ENCODE results near the gene COA4. TPM values are rescaled to one million over a fixed set of nuclear protein-coding genes. Genes with fewer than 3 reads are reported as not detected.
A peak's percentile ranks its signal among the peaks of the same experiment; 100 is the strongest.
"Not testable (repeated sequence)": the region's sequence is repeated elsewhere in the genome, so short reads cannot be mapped to it uniquely, and the experiment has no call there.

The COA4 gene
- total and polyA plus RNA-seq, 2 donors, result 34.0 to 70.9 TPM

- not testable (repeated sequence) for H3K4me1 ChIP-seq (ENCODE audit: insufficient read depth); H3K4me3 ChIP-seq (ENCODE audit: low read depth, low read length); DNase-seq (ENCODE audit: extremely low spot score); H3K36me3 ChIP-seq (ENCODE audit: insufficient read depth); H3K27ac ChIP-seq (ENCODE audit: low read depth)
- 87% methylated on average over 10 of the region's 10 CpGs for WGBS
Observed at GRCh38 chr11:73880449-73880848, 3.8 kb upstream of the COA4 start.

GRCh38 chr11:73878771-73879170 is 2.1 kb upstream of the COA4 start:
- Histone ChIP-seq H3K36me3 (ENCODE audit: insufficient read depth) (no peaks in the 10 kb centered on the region), H3K4me3 (ENCODE audit: low read depth, low read length) (no peak overlapping the region), H3K4me1 (ENCODE audit: insufficient read depth) (peaks cover 3% of the 10 kb centered on the region), H3K27ac (ENCODE audit: low read depth) (no peak overlapping the region)
- WGBS, result 72% methylated on average over 1 of the region's 1 CpG
- no peak for DNase-seq (ENCODE audit: extremely low spot score)

DNA sequence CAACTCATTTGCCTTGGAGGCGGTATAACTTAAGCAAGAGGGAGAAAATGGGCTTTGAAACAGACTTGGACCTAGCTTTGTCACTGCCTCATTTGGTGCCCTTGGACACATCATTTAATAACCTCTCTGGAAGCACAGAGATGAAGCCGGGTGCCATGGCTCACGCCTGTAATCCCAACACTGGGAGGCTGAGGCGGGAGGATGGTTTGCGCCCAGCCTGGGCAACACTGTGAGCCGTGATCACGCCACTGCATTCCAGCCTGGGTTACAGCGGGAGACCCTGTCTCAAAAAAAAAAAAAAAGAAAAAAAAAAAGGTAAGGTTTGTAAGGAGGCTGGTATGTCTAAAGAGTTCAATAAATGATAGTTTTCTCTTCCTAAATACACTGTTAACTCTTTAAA is 806 bp downstream of the COA4 start:
- DNase-seq (ENCODE audit: extremely low spot score), result no peak
- no peaks in the 10 kb centered on the region for H3K36me3 ChIP-seq (ENCODE audit: insufficient read depth)
- H3K27ac ChIP-seq (ENCODE audit: low read depth), result no peak overlapping the region
- H3K4me3 ChIP-seq (ENCODE audit: low read depth, low read length), result peak overlapping the region; percentile 73
- 34% methylated on average over 8 of the region's 8 CpGs for WGBS
- peaks cover 3% of the 10 kb centered on the region for H3K4me1 ChIP-seq (ENCODE audit: insufficient read depth)

GRCh38 chr11:73875380-73875779 is 1.3 kb downstream of the COA4 start:
- H3K36me3 ChIP-seq (ENCODE audit: insufficient read depth), result no peaks in the 10 kb centered on the region
- no peak overlapping the region for H3K27ac ChIP-seq (ENCODE audit: low read depth)
- H3K4me1 ChIP-seq (ENCODE audit: insufficient read depth), result peaks cover 3% of the 10 kb centered on the region
- no peak for DNase-seq (ENCODE audit: extremely low spot score)
- H3K4me3 ChIP-seq (ENCODE audit: low read depth, low read length), result no peak overlapping the region
- WGBS, result 89% methylated on average over 1 of the region's 1 CpG

DNA sequence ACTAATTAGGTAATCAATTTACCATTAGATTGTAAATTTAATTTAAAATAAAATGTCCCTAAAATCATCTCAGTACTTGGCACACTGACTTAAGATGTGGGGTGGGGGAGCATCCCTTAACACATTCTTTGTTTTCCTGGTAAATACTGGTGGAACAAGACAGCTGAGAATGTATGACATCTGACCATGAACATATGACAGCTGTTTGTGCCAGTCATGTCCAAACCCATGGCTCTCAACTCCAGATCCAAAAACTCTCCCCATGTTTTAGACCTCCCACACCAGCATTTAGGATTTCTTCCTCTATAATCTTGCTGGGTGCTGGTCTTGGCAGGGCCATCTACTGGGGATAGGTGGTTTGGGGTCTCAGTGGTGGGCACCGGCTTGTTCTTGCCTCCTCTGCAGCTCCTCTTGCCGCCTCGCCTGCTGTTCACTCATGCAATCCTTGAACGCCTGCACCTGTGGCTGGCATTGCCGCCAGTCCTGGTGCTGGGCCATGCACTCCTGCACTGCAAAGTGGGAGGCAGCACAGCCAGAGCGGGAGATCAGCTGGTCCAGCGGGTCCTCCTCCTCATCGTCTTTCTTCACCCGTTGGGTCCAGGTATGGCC is 3.8 kb downstream of the COA4 start:
- peaks cover 3% of the 10 kb centered on the region for H3K4me1 ChIP-seq (ENCODE audit: insufficient read depth)
- no peaks in the 10 kb centered on the region for H3K36me3 ChIP-seq (ENCODE audit: insufficient read depth)
- no peak for DNase-seq (ENCODE audit: extremely low spot score)
- 95% methylated on average over 9 of the region's 9 CpGs for WGBS
- no peak overlapping the region for H3K4me3 ChIP-seq (ENCODE audit: low read depth, low read length)
- H3K27ac ChIP-seq (ENCODE audit: low read depth), result no peak overlapping the region

GRCh38 chr11:73870261-73870660 is 6.4 kb downstream of the COA4 start:
- DNase-seq (ENCODE audit: extremely low spot score), result no peak
- H3K27ac ChIP-seq (ENCODE audit: low read depth), result no peak overlapping the region
- 85% methylated on average over 3 of the region's 3 CpGs for WGBS
- no peaks in the 10 kb centered on the region for H3K36me3 ChIP-seq (ENCODE audit: insufficient read depth)
- H3K4me1 ChIP-seq (ENCODE audit: insufficient read depth), result no peaks in the 10 kb centered on the region
- H3K4me3 ChIP-seq (ENCODE audit: low read depth, low read length), result no peak overlapping the region

DNA sequence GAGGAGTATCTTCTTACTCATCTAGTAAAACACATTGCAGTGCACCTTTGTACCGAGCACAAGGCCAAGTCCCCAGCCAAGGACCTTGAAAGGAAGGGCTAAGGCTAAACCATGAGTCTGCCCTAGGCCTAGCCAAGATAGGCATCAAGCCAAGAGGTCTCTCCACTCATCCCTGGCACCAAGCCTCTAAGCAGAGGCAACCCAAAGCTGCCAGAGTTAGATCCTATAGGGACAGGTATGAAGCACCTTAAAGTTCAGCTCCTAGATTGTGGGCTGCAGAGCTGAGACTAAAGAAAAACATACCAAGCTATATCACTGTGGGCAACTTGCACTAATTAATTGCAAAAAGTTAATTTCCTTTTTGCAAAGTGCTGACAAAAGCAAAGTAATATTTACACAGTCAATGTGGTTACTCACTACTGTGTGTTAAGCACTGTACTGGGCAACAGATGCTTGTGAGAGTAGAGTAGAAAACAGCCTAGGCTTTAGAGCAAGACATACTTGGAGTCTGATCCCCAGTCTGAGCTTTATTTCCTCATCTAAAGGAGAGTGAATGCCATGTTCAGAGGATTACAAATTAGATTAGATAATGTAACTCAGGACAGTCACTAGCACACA is 7.2 kb downstream of the COA4 start:
- Histone ChIP-seq H3K4me3 (ENCODE audit: low read depth, low read length) (no peak overlapping the region), H3K36me3 (ENCODE audit: insufficient read depth) (peaks cover 3% of the 10 kb centered on the region), H3K4me1 (ENCODE audit: insufficient read depth) (no peaks in the 10 kb centered on the region), H3K27ac (ENCODE audit: low read depth) (no peak overlapping the region)
- no peak for DNase-seq (ENCODE audit: extremely low spot score)
- 37% methylated on average over 1 of the region's 1 CpG for WGBS

DNA sequence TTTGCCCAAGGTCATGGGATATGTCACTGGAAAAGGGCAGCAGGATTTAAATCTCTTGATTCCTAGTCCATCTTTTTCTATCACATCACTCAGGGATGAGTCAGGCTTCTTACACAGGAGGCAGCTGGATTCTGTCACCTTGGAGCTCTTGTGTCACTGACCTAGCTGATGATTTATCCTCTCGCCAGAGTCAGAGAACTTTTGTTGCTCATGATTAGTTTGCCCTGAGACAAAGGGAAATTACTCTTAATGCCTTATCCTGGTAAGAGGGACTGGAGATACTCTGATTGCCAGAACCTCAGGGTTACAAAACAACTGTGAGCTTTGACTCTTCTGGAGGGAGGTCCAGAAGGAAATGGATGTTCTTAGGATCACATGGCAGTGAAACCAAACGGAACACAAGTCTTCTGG is 10.1 kb downstream of the COA4 start:
- no peak for DNase-seq (ENCODE audit: extremely low spot score)
- 43% methylated on average over 2 of the region's 2 CpGs for WGBS
- Histone ChIP-seq H3K4me1 (ENCODE audit: insufficient read depth) (no peaks in the 10 kb centered on the region), H3K27ac (ENCODE audit: low read depth) (no peak overlapping the region), H3K4me3 (ENCODE audit: low read depth, low read length) (no peak overlapping the region), H3K36me3 (ENCODE audit: insufficient read depth) (peaks cover 3% of the 10 kb centered on the region)

- WGBS, result 51% methylated on average over 5 of the region's 5 CpGs
- Histone ChIP-seq H3K4me1 (ENCODE audit: insufficient read depth) (no peaks in the 10 kb centered on the region), H3K36me3 (ENCODE audit: insufficient read depth) (peaks cover 3% of the 10 kb centered on the region), H3K4me3 (ENCODE audit: low read depth, low read length) (no peak overlapping the region), H3K27ac (ENCODE audit: low read depth) (no peak overlapping the region)
- DNase-seq (ENCODE audit: extremely low spot score), result no peak
Observed at GRCh38 chr11:73866095-73866579, 10.5 kb downstream of the COA4 start.

- H3K36me3 ChIP-seq (ENCODE audit: insufficient read depth), result peaks cover 3% of the 10 kb centered on the region
- no peak overlapping the region for H3K27ac ChIP-seq (ENCODE audit: low read depth)
- H3K4me3 ChIP-seq (ENCODE audit: low read depth, low read length), result no peak overlapping the region
- DNase-seq (ENCODE audit: extremely low spot score), result no peak
- WGBS, result 77% methylated on average over 4 of the region's 4 CpGs
- no peaks in the 10 kb centered on the region for H3K4me1 ChIP-seq (ENCODE audit: insufficient read depth)
Observed at GRCh38 chr11:73862986-73863385, 13.7 kb downstream of the COA4 start.

DNA sequence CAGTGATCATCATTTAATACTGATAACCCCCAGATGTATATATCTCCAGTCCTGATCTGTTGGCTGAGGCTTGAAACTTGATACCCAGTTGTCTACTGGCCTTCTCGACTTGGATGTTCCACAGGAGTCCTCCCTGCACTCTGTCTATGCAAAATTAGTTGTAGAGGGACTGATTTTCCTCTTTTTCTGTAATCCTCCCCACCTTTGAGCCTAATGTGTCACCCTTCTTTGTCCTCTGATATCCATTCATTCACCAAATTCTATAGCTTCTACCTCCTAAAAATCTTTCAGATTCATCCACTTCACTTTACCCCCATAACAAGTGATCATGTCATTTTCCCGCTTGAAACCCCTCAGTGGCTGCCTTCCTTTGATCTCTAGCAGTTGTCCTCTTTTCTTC is 16.4 kb downstream of the COA4 start:
- Histone ChIP-seq H3K36me3 (ENCODE audit: insufficient read depth) (peaks cover 3% of the 10 kb centered on the region), H3K4me1 (ENCODE audit: insufficient read depth) (no peaks in the 10 kb centered on the region), H3K27ac (ENCODE audit: low read depth) (no peak overlapping the region), H3K4me3 (ENCODE audit: low read depth, low read length) (no peak overlapping the region)
- 59% methylated on average over 2 of the region's 2 CpGs for WGBS
- DNase-seq (ENCODE audit: extremely low spot score), result no peak

GRCh38 chr11:73859671-73860070 is 17.0 kb downstream of the COA4 start:
- Histone ChIP-seq H3K4me3 (ENCODE audit: low read depth, low read length) (no peak overlapping the region), H3K36me3 (ENCODE audit: insufficient read depth) (no peaks in the 10 kb centered on the region), H3K4me1 (ENCODE audit: insufficient read depth) (no peaks in the 10 kb centered on the region), H3K27ac (ENCODE audit: low read depth) (no peak overlapping the region)
- 97% methylated on average over 2 of the region's 2 CpGs for WGBS
- DNase-seq (ENCODE audit: extremely low spot score), result no peak

DNA sequence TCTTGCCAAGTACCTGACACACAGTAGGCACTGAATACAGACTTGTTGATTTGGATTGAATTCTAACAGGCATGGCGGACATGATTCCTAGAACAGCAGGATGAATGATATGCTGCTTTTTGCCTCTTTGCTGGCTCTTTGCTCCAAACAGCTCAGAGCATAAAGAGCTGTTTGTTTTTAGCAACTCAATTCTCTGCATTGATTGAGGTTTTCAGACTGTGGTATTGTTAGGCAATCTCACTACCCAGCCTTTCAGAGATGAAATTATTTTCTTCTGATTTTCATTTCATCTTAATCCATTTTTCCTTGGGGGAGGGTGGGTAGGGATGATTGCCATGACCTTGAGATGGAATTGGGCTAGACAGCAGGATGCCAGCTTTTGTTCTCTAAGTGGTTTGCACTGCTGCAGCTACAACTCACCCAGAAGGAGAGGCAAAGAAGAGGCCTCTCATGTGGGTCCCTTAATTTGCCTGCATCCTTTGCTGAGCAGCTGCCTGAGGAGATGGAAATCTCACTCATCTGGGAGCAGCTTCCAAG is 20.5 kb downstream of the COA4 start:
- 94% methylated on average over 1 of the region's 1 CpG for WGBS
- no peaks in the 10 kb centered on the region for H3K4me1 ChIP-seq (ENCODE audit: insufficient read depth)
- no peak for DNase-seq (ENCODE audit: extremely low spot score)
- H3K4me3 ChIP-seq (ENCODE audit: low read depth, low read length), result no peak overlapping the region
- no peak overlapping the region for H3K27ac ChIP-seq (ENCODE audit: low read depth)
- H3K36me3 ChIP-seq (ENCODE audit: insufficient read depth), result peaks cover 2% of the 10 kb centered on the region

- no peaks in the 10 kb centered on the region for H3K4me1 ChIP-seq (ENCODE audit: insufficient read depth)
- no peak overlapping the region for H3K4me3 ChIP-seq (ENCODE audit: low read depth, low read length)
- H3K27ac ChIP-seq (ENCODE audit: low read depth), result no peak overlapping the region
- WGBS, result 76% methylated on average over 1 of the region's 1 CpG
- DNase-seq (ENCODE audit: extremely low spot score), result no peak
- H3K36me3 ChIP-seq (ENCODE audit: insufficient read depth), result peaks cover 3% of the 10 kb centered on the region
Observed at GRCh38 chr11:73854680-73855079, 22.0 kb downstream of the COA4 start.

Measured in urinary bladder (tissue), 4 donors.